Fibroblast of the aortic adventitia (primary cell): ENCODE data around the gene RGR. TPM values are rescaled to one million over a fixed set of nuclear protein-coding genes. Genes with fewer than 3 reads are reported as not detected.

Experiments
- DNase-seq: peaks from one replicate; pipeline ENCODE4 v3.0.0-alpha.2; 2010; ENCODE audit warnings: low read depth
- H3K4me3 ChIP-seq: 2 replicates; pipeline ENCODE4 v1.5.1; 2011; ENCODE audit warnings: low read depth, mild to moderate bottlenecking, control low read depth, low read length, moderate library complexity
- CTCF ChIP-seq: IDR thresholded peaks from 2 replicates; pipeline ENCODE4 v1.5.1; 2011; ENCODE audit warnings: mild to moderate bottlenecking, low read length, control low read depth, inconsistent platforms; ENCODE audit not compliant: insufficient read depth
- total RNA-seq: library from RNA; depleted of rRNA; stranded (reverse); fragments of >200 nt; gene quantifications from 2 replicates; pipeline ENCODE4 v1.2.3, GENCODE V29; 2012; ENCODE audit warnings: low replicate concordance

Gene RGR
- total RNA-seq, 1 donor, result not detected

- no peak for DNase-seq
- H3K4me3 ChIP-seq, result no peak overlapping the region
- no peak for TF ChIP-seq CTCF
These were observed 38.9 kb upstream of the RGR start for GRCh38 chr10:84205853-84206525.

GRCh38 chr10:84208023-84208422 lies 36.8 kb upstream of the RGR start:
- no peak for TF ChIP-seq CTCF
- H3K4me3 ChIP-seq, result no peak overlapping the region
- no peak for DNase-seq

GRCh38 chr10:84211566-84211965 lies 33.3 kb upstream of the RGR start:
- no peak for TF ChIP-seq CTCF
- H3K4me3 ChIP-seq, result no peak overlapping the region
- no peak for DNase-seq

GRCh38 chr10:84212014-84212413 lies 32.8 kb upstream of the RGR start:
- no peak for DNase-seq
- no peak overlapping the region for H3K4me3 ChIP-seq

GRCh38 chr10:84213076-84213475 lies 31.8 kb upstream of the RGR start:
- TF ChIP-seq CTCF, result no peak
- no peak overlapping the region for H3K4me3 ChIP-seq
- no peak for DNase-seq

More at GRCh38 chr10:84212014-84212413, 32.8 kb upstream of the RGR start:
- no peak for TF ChIP-seq CTCF

GRCh38 chr10:84214046-84214572 lies 30.7 kb upstream of the RGR start:
- H3K4me3 ChIP-seq, result no peak overlapping the region
- TF ChIP-seq CTCF, result no peak
- no peak for DNase-seq
